Erythroblast (primary cell): ENCODE results near the gene AGPAT4.

ENCODE experiments used
- GATA1 ChIP-seq: IDR thresholded peaks from 2 replicates; pipeline ENCODE4 v1.6.1; 2011; ENCODE audit warnings: low read depth, mild to moderate bottlenecking, control low read depth, low read length, moderate library complexity
- POLR2A ChIP-seq: IDR thresholded peaks from 2 replicates; pipeline ENCODE4 v1.6.1; 2011; ENCODE audit warnings: mild to moderate bottlenecking, low read length

DNA sequence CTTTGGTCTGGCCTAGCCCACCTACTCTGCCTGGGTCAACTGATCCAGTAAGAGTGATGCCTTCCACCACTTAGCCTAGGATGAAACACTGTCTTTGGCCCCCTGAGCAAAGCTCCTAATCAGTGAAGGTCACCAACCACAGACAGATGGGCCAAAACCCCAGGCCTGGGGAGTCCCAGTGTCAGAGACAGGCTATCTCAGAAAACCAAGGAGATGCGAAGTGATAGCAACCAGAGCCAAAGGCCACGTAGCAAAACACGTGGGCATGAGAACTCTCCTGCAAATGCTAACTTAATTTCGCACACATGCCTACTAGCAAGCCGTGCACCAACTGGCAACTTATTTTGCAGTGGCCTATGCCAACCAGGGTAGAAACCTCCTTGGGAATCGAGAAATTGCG lies 29.1 kb downstream of the AGPAT4 start:
- no peak for TF ChIP-seq POLR2A
- no peak for TF ChIP-seq GATA1
